Skeletal muscle tissue (tissue), 4 donors: ENCODE data around the gene CYP4F2. TPM values are rescaled to one million over a fixed set of nuclear protein-coding genes. Genes with fewer than 3 reads are reported as not detected.
"Not testable (repeated sequence)": the region's sequence is repeated elsewhere in the genome, so short reads cannot be mapped to it uniquely, and the experiment has no call there.

Experiments
- H3K27ac ChIP-seq: one replicate; pipeline ENCODE4 v1.7.0; 2013; ENCODE audit warnings: mild to moderate bottlenecking, low read depth, low read length, inconsistent platforms
- H3K27me3 ChIP-seq, 3 donors: one replicate each; pipeline ENCODE4 v1.7.0; 2013; ENCODE audit warnings: low read length in 3 of 3; ENCODE audit not compliant: control insufficient read depth in 3 of 3, insufficient read depth in 3 of 3
- H3K36me3 ChIP-seq, 3 donors: one replicate each; pipeline ENCODE4 v1.7.0; 2013; ENCODE audit warnings: low read length in 3 of 3; ENCODE audit not compliant: control insufficient read depth in 3 of 3, insufficient read depth in 3 of 3
- H3K4me1 ChIP-seq, 3 donors: one replicate each; pipeline ENCODE4 v1.7.0; 2013; ENCODE audit warnings: low read length in 3 of 3, mild to moderate bottlenecking in 3 of 3; ENCODE audit not compliant: control insufficient read depth in 3 of 3, insufficient read depth in 3 of 3
- H3K4me3 ChIP-seq, 3 donors: one replicate each; pipeline ENCODE4 v1.7.0; 2013; ENCODE audit warnings: low read length in 3 of 3
- H3K9ac ChIP-seq, 3 donors: one replicate each; pipeline ENCODE4 v1.7.0; 2013; ENCODE audit warnings: low read length in 3 of 3, mild to moderate bottlenecking in 3 of 3, moderate library complexity in 2 of 3, low read depth in 1 of 3
- H3K9me3 ChIP-seq, 3 donors: one replicate each; pipeline ENCODE4 v1.7.0; 2013; ENCODE audit warnings: low read length in 3 of 3; ENCODE audit not compliant: control insufficient read depth in 3 of 3
- total RNA-seq: library from RNA; depleted of rRNA; stranded (reverse); fragments of >200 nt; gene quantifications from one replicate; pipeline ENCODE4 v1.2.3, GENCODE V29; 2014
- donor health status: Osteomylitis.

Gene CYP4F2
- total RNA-seq, 1 donor from 2014 or later = not detected

- Histone ChIP-seq H3K27ac (no peak overlapping the region), H3K36me3 (no peaks in the 10 kb centered on the region), H3K9me3 (no peaks in the 10 kb centered on the region), H3K9ac (no peak overlapping the region), H3K4me1 (no peaks in the 10 kb centered on the region), H3K27me3 (peaks cover 8 to 23% (median 9%) of the 10 kb centered on the region in 3 donors), H3K4me3 (no peak overlapping the region)
Measured at GRCh38 chr19:15866636-15867035, 31.2 kb downstream of the CYP4F2 start.

GRCh38 chr19:15864824-15865223 lies 33.0 kb downstream of the CYP4F2 start:
- Histone ChIP-seq H3K27me3 (peaks cover 0 to 16% (median 2%) of the 10 kb centered on the region in 3 donors), H3K36me3 (no peaks in the 10 kb centered on the region), H3K4me3 (no peak overlapping the region), H3K9ac (no peak overlapping the region), H3K4me1 (no peaks in the 10 kb centered on the region), H3K27ac (no peak overlapping the region), H3K9me3 (no peaks in the 10 kb centered on the region)

GRCh38 chr19:15863272-15863671 lies 34.6 kb downstream of the CYP4F2 start:
- Histone ChIP-seq H3K4me1 (no peaks in the 10 kb centered on the region), H3K36me3 (no peaks in the 10 kb centered on the region), H3K9ac (no peak overlapping the region), H3K9me3 (no peaks in the 10 kb centered on the region), H3K27ac (no peak overlapping the region), H3K4me3 (no peak overlapping the region), H3K27me3 (peaks cover 0 to 16% (median 2%) of the 10 kb centered on the region in 3 donors)

- Histone ChIP-seq H3K4me3 (no peak overlapping the region), H3K36me3 (no peaks in the 10 kb centered on the region), H3K27ac (no peak overlapping the region), H3K27me3 (peaks cover 2 to 16% (median 3%) of the 10 kb centered on the region in 3 donors), H3K9ac (no peak overlapping the region), H3K4me1 (no peaks in the 10 kb centered on the region), H3K9me3 (no peaks in the 10 kb centered on the region)
Measured at GRCh38 chr19:15862444-15862843, 35.4 kb downstream of the CYP4F2 start.

GRCh38 chr19:15860522-15860921 lies 37.4 kb downstream of the CYP4F2 start:
- H3K9ac ChIP-seq = no peak overlapping the region
- no peaks in the 10 kb centered on the region for H3K4me1 ChIP-seq
- H3K36me3 ChIP-seq = no peaks in the 10 kb centered on the region
- H3K27ac ChIP-seq = no peak overlapping the region
- peaks cover 2 to 16% (median 4%) of the 10 kb centered on the region in 3 donors for H3K27me3 ChIP-seq
- H3K4me3 ChIP-seq = no peak overlapping the region
- no peaks in the 10 kb centered on the region for H3K9me3 ChIP-seq

GRCh38 chr19:15859187-15859586 lies 38.7 kb downstream of the CYP4F2 start:
- no peak overlapping the region for H3K27ac ChIP-seq
- no peaks in the 10 kb centered on the region for H3K9me3 ChIP-seq
- H3K27me3 ChIP-seq = peaks cover 2 to 11% (median 4%) of the 10 kb centered on the region in 3 donors
- H3K4me3 ChIP-seq = no peak overlapping the region
- H3K36me3 ChIP-seq = no peaks in the 10 kb centered on the region
- no peak overlapping the region for H3K9ac ChIP-seq
- no peaks in the 10 kb centered on the region for H3K4me1 ChIP-seq

- no peaks in the 10 kb centered on the region for H3K4me1 ChIP-seq
- H3K27me3 ChIP-seq = peaks cover 0 to 4% (median 4%) of the 10 kb centered on the region in 3 donors
- H3K4me3 ChIP-seq = no peak overlapping the region
- peaks cover 0 to 5% (median 4%) of the 10 kb centered on the region in 3 donors for H3K9me3 ChIP-seq
- H3K27ac ChIP-seq = no peak overlapping the region
- no peaks in the 10 kb centered on the region for H3K36me3 ChIP-seq
- H3K9ac ChIP-seq = no peak overlapping the region
Measured at GRCh38 chr19:15850385-15850784, 47.5 kb downstream of the CYP4F2 start.

- H3K9me3 ChIP-seq = peaks cover 0 to 3% (median 0%) of the 10 kb centered on the region in 3 donors
- H3K27me3 ChIP-seq = peaks cover 0 to 10% (median 5%) of the 10 kb centered on the region in 3 donors
Measured at GRCh38 chr19:15846923-15847322, 51.0 kb downstream of the CYP4F2 start.

GRCh38 chr19:15843894-15844222 lies 54.0 kb downstream of the CYP4F2 start:
- H3K27ac ChIP-seq, H3K9me3 ChIP-seq, H3K36me3 ChIP-seq, H3K4me3 ChIP-seq, H3K4me1 ChIP-seq, H3K9ac ChIP-seq: not testable (repeated sequence)
- peaks cover 0 to 10% (median 8%) of the 10 kb centered on the region in 3 donors for H3K27me3 ChIP-seq

More at GRCh38 chr19:15846923-15847322, 51.0 kb downstream of the CYP4F2 start:
- Histone ChIP-seq H3K27ac (no peak overlapping the region), H3K4me1 (no peaks in the 10 kb centered on the region), H3K9ac (no peak overlapping the region), H3K4me3 (no peak overlapping the region), H3K36me3 (no peaks in the 10 kb centered on the region)

GRCh38 chr19:15843203-15843893 lies 54.5 kb downstream of the CYP4F2 start:
- Histone ChIP-seq H3K27me3 (peaks cover 0 to 10% (median 8%) of the 10 kb centered on the region in 3 donors), H3K9ac (no peak overlapping the region), H3K9me3 (no peaks in the 10 kb centered on the region), H3K27ac (no peak overlapping the region), H3K4me1 (no peaks in the 10 kb centered on the region), H3K36me3 (no peaks in the 10 kb centered on the region), H3K4me3 (no peak overlapping the region)
